AG04450 (cell line): ENCODE data around the gene RNASE8. TPM values are rescaled to one million over a fixed set of nuclear protein-coding genes. Genes with fewer than 3 reads are reported as not detected.

ENCODE experiments used
- CTCF ChIA-PET: fragments of 300-600, 350-600 bp; formaldehyde crosslinking; extraction: SDS; loops from one replicate; lab custom pipeline; 2022; ENCODE audit warnings: antibody characterized with exemption, inconsistent platforms; lab: Charles Lee
- POLR2A ChIA-PET: fragments of 350-600 bp; formaldehyde crosslinking; extraction: SDS; loops from one replicate; lab custom pipeline; 2021; ENCODE audit warnings: antibody characterized with exemption, inconsistent platforms; lab: Yijun Ruan, JAX
- DNase-seq: peaks from one replicate; pipeline ENCODE4 v3.0.0-alpha.2; 2011; ENCODE audit warnings: low read depth, low spot score
- H3K27ac ChIP-seq: one replicate; pipeline ENCODE4 v1.5.1; 2012; ENCODE audit warnings: low read depth, low read length, control low read depth
- H3K27me3 ChIP-seq: one replicate; pipeline ENCODE4 v1.6.0; 2012; ENCODE audit warnings: low read length; ENCODE audit not compliant: control insufficient read depth, insufficient read depth
- H3K4me3 ChIP-seq: 2 replicates; pipeline ENCODE4 v1.5.1; 2011; ENCODE audit warnings: mild to moderate bottlenecking, low read depth, low read length, control low read depth
- H3K9me3 ChIP-seq: 2 replicates; pipeline ENCODE4 v1.5.1; 2012; ENCODE audit warnings: low read length; ENCODE audit not compliant: control insufficient read depth, insufficient read depth
- polyA plus RNA-seq: library from polyadenylated mRNA; depleted of rRNA; stranded (reverse); fragments of >200 nt; gene quantifications from 2 replicates; pipeline ENCODE4 v1.2.3, GENCODE V29; 2011
- TF ChIP-seq, protein P1 (sequence below): IDR thresholded peaks from 2 replicates; pipeline ENCODE4 v1.5.1; 2011; ENCODE audit warnings: low read depth, low read length, control low read depth, inconsistent platforms

RNASE8 gene
- polyA plus RNA-seq, 1 experiment: not detected

DNA sequence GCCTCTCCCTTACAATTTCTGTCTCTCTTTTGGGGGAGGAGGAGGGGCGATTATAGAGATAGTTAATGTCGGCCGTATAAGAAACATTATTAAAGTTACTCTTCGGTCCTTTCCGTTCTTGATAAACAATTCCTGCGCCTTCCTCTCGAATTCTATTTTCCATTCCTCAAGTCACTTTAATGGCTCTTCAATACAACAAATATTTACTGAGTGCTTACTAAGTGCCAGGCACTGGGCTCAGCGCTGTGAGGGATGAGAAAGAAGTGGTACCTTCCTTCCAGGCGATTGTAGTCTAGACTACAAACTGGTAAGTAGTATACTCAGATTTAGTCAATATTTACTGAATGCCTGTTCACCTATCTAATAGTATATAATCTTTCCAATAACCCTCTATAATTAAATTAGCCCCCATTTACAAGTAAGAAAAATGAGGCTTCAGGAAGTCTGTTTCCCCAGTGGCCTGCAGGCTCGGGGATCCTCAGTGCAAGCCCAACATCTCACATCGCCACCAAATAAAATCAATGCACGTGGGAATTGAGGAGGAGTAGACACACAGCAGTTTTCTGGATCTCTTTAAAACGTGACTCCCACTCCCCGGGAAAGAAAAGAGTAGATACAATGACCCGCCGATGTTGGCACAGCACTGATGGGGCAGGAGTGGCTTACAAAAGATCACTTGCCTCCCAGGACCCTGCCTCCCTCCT is 41.4 kb downstream of the RNASE8 start:
- CTCF ChIA-PET: interaction anchor here (0.5 to 2.9 kb wide), 5 partner anchors 10 to 373 kb away, joined by 3 to 22 read pairs (median 4); no protein-coding TSS in a partner anchor
- no peaks in the 10 kb centered on the region; the same call in 1 of the 2 replicates for H3K9me3 ChIP-seq
- TF ChIP-seq, protein P1, sequence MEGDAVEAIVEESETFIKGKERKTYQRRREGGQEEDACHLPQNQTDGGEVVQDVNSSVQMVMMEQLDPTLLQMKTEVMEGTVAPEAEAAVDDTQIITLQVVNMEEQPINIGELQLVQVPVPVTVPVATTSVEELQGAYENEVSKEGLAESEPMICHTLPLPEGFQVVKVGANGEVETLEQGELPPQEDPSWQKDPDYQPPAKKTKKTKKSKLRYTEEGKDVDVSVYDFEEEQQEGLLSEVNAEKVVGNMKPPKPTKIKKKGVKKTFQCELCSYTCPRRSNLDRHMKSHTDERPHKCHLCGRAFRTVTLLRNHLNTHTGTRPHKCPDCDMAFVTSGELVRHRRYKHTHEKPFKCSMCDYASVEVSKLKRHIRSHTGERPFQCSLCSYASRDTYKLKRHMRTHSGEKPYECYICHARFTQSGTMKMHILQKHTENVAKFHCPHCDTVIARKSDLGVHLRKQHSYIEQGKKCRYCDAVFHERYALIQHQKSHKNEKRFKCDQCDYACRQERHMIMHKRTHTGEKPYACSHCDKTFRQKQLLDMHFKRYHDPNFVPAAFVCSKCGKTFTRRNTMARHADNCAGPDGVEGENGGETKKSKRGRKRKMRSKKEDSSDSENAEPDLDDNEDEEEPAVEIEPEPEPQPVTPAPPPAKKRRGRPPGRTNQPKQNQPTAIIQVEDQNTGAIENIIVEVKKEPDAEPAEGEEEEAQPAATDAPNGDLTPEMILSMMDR: no peak
- DNase-seq: no peak
- POLR2A ChIA-PET: no interaction called here
- peak overlapping the region; percentile 73 for H3K4me3 ChIP-seq
- H3K27ac ChIP-seq: no peak overlapping the region
- H3K27me3 ChIP-seq: peaks cover 9% of the 10 kb centered on the region

DNA sequence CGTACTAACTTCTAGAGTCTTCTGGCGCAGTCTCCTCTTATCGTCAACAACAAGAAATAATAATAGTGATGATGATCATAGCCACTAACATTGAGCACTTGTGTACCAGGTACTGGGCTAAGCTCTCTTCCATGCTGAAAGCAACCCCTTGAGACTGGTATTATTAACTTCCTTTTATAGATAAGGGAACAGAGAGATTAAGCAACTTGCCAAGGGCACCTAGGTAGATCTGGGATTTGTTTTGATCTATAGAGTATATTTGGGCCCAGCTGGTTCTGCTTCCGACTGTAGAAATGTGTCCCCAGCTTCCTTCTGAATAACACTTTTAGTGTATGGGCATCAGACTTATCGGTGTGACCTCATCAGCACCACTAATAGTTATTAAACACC is 42.0 kb downstream of the RNASE8 start:
- H3K4me3 ChIP-seq: peak overlapping the region; percentile 73
- DNase-seq: no peak
- CTCF ChIA-PET: interaction anchor here (0.6 to 2.9 kb wide), 4 partner anchors 10 to 129 kb away, joined by 3 to 22 read pairs (median 10); no protein-coding TSS in a partner anchor
- H3K27ac ChIP-seq: no peak overlapping the region
- TF ChIP-seq, protein P1: no peak
- POLR2A ChIA-PET: no interaction called here
- H3K9me3 ChIP-seq: no peaks in the 10 kb centered on the region; the same call in 1 of the 2 replicates
- H3K27me3 ChIP-seq: peaks cover 9% of the 10 kb centered on the region

DNA sequence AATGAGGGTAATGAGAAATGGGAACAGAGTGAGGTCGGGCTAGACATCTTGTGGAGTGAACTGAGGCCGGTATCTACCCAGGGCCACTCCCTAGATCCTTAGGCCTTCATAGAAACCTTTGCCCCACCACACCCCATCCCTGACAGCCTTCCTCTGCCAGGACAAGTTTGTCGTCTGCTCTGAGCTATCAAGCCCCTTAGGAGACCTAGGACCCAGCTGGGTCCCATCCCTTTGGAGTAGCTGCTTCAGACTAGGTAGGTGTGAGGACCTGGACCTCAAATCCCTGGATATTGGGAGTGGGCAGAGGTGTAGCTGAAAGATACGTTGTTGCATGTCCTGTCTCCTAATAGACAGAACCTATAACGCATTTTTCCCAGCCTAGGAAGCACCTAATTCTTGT is 43.3 kb downstream of the RNASE8 start, which contains the start of gene TMEM253:
TMEM253 (plus strand) TSS at position 136 of the 400 bp plus-strand sequence. CDS start 278 bp downstream, outside the sequence.
- H3K4me3 ChIP-seq: no peak within 1 kb of the TSS
- peaks cover 9% of the 10 kb centered on the region for H3K27me3 ChIP-seq
- no peak for DNase-seq
- ChIA-PET POLR2A (no interaction called here), CTCF (interaction anchor here (0.6 to 5.6 kb wide), 8 partner anchors 7 to 487 kb away, joined by 3 to 151 read pairs (median 6); no protein-coding TSS in a partner anchor)
- no peaks in the 10 kb centered on the region; the same call in 1 of the 2 replicates for H3K9me3 ChIP-seq
- no peak within 1 kb of the TSS for H3K27ac ChIP-seq
- TF ChIP-seq, protein P1: no peak

DNA sequence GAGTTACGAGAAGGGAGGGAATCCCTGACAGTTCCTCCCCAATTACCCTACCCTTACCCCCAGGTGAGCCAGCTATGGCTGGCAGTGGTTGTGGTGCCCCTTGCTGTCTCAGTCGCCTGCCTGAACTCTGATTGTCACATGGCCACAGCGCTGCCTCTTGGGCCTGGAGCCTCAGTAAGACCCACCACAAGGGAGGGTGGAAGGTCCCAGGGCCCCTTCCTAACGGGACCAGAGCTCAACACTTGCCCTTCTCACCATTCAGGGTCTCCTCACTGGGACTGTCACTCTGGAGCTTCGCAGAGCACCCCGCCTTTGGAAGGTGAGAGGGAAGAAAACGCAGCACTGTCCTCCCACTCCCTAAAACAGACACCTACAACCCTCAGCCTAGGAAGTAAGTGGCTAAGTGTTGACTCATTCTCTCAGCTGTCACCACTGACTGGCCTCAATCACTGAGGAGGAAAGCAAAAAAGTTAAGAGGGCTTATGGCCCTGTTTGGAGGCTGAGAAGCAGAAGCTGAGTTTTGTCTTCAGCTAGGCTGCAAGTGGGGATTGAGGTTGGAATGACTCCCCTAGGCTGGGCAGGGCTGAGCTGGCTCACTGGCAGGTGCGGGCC is 44.3 kb downstream of the RNASE8 start:
- ChIA-PET POLR2A (interaction anchor here (0.6 kb wide), 1 partner anchor 30 kb away, joined by 11 read pairs; no protein-coding TSS in a partner anchor), CTCF (interaction anchor here (0.6 to 9.6 kb wide), 12 partner anchors 8 to 152 kb away, joined by 3 to 310 read pairs (median 18); partner anchors contain the start of gene ARHGEF40)
- TF ChIP-seq, protein P1: no peak
- Histone ChIP-seq H3K27me3 (peaks cover 9% of the 10 kb centered on the region), H3K27ac (no peak overlapping the region), H3K9me3 (no peaks in the 10 kb centered on the region; the same call in 1 of the 2 replicates), H3K4me3 (no peak overlapping the region)
- DNase-seq: no peak
